A549 (cell line): ENCODE measurements around the gene AGPAT2.

Source experiments
- CHD2 ChIP-seq: fragments of 150-350 bp; IDR thresholded peaks from 2 replicates; pipeline ENCODE4 v1.6.1; 2014; ENCODE audit warnings: low read length; ENCODE audit not compliant: partially characterized antibody
- ESRRA ChIP-seq: fragments of 150-350 bp; IDR thresholded peaks from 2 replicates; pipeline ENCODE4 v1.6.1; 2014; ENCODE audit warnings: mild to moderate bottlenecking, low read length, borderline replicate concordance
- NPAS2 ChIP-seq: fragments of 250-450 bp; sonication (Bioruptor Pico); IDR thresholded peaks from 2 replicates; pipeline ENCODE4 v1.8.0; 2022; ENCODE audit warnings: mild to moderate bottlenecking, moderate library complexity, borderline replicate concordance
- POLR2A ChIP-seq: IDR thresholded peaks from 2 replicates; pipeline ENCODE4 v1.6.1; 2012; ENCODE audit warnings: mild to moderate bottlenecking, low read length
- RCOR1 ChIP-seq: fragments of 150-350 bp; IDR thresholded peaks from 2 replicates; pipeline ENCODE4 v1.6.1; 2014; ENCODE audit warnings: antibody characterized with exemption, low read length, low read depth
- SREBF2 ChIP-seq: fragments of 450-650 bp; IDR thresholded peaks from 2 replicates; pipeline ENCODE4 v1.6.1; 2014; ENCODE audit warnings: mild to moderate bottlenecking, moderate library complexity
- TF ChIP-seq, protein P1 (sequence below): fragments of >200 bp; sonication (Bioruptor Twin); formaldehyde crosslinking; IDR thresholded peaks from 3 replicates; pipeline ENCODE4 v1.5.1; 2016
- TF ChIP-seq, protein P2 (sequence below): IDR thresholded peaks from 2 replicates; pipeline ENCODE4 v1.6.1; 2012; ENCODE audit warnings: low read depth, borderline replicate concordance
- TF ChIP-seq, protein P3 (sequence below): fragments of 150-350 bp; IDR thresholded peaks from 2 replicates; pipeline ENCODE4 v1.6.1; 2014; ENCODE audit warnings: low read depth, mild to moderate bottlenecking, low read length

DNA sequence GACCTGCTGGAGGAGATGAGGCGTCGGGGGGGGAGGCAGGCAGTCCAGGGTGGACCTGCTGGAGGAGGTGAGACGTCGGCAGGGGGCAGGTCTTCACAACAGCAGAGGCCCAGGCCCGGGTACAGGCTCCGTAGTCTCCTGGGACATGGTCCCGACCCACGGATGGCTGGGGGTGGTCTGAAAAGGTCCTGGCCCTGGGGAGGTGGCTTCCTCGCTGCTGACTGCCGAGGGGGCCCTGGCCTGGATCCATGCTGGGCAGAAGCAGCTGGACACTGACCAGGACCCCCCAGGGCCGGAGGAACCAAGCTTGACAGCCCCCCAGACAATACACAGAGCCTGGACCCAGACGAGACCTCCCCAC lies 16.0 kb downstream of the AGPAT2 start:
- TF ChIP-seq, protein P1, sequence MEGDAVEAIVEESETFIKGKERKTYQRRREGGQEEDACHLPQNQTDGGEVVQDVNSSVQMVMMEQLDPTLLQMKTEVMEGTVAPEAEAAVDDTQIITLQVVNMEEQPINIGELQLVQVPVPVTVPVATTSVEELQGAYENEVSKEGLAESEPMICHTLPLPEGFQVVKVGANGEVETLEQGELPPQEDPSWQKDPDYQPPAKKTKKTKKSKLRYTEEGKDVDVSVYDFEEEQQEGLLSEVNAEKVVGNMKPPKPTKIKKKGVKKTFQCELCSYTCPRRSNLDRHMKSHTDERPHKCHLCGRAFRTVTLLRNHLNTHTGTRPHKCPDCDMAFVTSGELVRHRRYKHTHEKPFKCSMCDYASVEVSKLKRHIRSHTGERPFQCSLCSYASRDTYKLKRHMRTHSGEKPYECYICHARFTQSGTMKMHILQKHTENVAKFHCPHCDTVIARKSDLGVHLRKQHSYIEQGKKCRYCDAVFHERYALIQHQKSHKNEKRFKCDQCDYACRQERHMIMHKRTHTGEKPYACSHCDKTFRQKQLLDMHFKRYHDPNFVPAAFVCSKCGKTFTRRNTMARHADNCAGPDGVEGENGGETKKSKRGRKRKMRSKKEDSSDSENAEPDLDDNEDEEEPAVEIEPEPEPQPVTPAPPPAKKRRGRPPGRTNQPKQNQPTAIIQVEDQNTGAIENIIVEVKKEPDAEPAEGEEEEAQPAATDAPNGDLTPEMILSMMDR, result no peak
- TF ChIP-seq RCOR1, result no peak
- no peak for TF ChIP-seq ESRRA
- TF ChIP-seq, protein P2, sequence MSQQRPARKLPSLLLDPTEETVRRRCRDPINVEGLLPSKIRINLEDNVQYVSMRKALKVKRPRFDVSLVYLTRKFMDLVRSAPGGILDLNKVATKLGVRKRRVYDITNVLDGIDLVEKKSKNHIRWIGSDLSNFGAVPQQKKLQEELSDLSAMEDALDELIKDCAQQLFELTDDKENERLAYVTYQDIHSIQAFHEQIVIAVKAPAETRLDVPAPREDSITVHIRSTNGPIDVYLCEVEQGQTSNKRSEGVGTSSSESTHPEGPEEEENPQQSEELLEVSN, result no peak
- TF ChIP-seq, protein P3, sequence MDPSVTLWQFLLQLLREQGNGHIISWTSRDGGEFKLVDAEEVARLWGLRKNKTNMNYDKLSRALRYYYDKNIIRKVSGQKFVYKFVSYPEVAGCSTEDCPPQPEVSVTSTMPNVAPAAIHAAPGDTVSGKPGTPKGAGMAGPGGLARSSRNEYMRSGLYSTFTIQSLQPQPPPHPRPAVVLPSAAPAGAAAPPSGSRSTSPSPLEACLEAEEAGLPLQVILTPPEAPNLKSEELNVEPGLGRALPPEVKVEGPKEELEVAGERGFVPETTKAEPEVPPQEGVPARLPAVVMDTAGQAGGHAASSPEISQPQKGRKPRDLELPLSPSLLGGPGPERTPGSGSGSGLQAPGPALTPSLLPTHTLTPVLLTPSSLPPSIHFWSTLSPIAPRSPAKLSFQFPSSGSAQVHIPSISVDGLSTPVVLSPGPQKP, result no peak
- TF ChIP-seq SREBF2, result no peak
- no peak for TF ChIP-seq POLR2A
- no peak for TF ChIP-seq NPAS2 (CRISPR knock-in tag)
- TF ChIP-seq CHD2, result no peak
